ENCODE measurements around the gene MAP3K7. TPM values are rescaled to one million over a fixed set of nuclear protein-coding genes. Genes with fewer than 3 reads are reported as not detected.

MAP3K7 gene
- total RNA-seq, 1 donor from 2014 or later: 40.5 TPM

DNA sequence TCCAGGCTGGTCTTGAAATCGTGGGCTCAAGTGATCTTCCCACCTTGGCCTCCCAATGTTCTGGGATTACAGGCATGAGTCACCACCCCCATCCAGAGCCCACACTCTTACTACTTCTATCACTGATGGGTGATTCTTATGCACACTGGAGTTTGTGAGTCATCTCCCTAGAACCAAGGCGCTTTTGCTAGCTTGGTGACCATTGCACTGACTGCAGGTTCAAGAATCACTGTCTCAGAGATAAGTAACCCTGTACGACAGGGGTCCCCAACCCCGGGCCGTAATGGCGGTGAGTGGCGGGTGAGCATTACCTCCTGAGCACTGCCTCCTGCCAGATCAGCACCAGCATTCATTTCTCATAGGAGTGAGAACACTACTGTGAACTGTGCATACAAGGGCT, 118.8 kb downstream of the MAP3K7 start:
- no peak for TF ChIP-seq CTCF (IDR thresholded peaks at IDR 0.05; ENCODE audit: unreplicated experiment)
- Mint-ChIP-seq H3K4me1 (ENCODE audit: unreplicated experiment) (peaks cover 7% of the 10 kb centered on the region), H3K4me3 (ENCODE audit: unreplicated experiment) (no peak overlapping the region), H3K9me3 (ENCODE audit: unreplicated experiment) (no peaks in the 10 kb centered on the region), H3K27me3 (ENCODE audit: unreplicated experiment) (no peaks in the 10 kb centered on the region), H3K36me3 (ENCODE audit: low read depth, unreplicated experiment) (no peaks in the 10 kb centered on the region), H3K27ac (ENCODE audit: unreplicated experiment) (no peak overlapping the region)
- no peak for DNase-seq (ENCODE audit: low spot score)

- no peak for TF ChIP-seq CTCF (IDR thresholded peaks at IDR 0.05; ENCODE audit: unreplicated experiment)
- H3K4me3 Mint-ChIP-seq (ENCODE audit: unreplicated experiment): no peak overlapping the region
- H3K27ac Mint-ChIP-seq (ENCODE audit: unreplicated experiment): no peak overlapping the region
- no peak for DNase-seq (ENCODE audit: low spot score)
- H3K36me3 Mint-ChIP-seq (ENCODE audit: low read depth, unreplicated experiment): no peaks in the 10 kb centered on the region
- no peaks in the 10 kb centered on the region for H3K27me3 Mint-ChIP-seq (ENCODE audit: unreplicated experiment)
- no peaks in the 10 kb centered on the region for H3K9me3 Mint-ChIP-seq (ENCODE audit: unreplicated experiment)
- peaks cover 7% of the 10 kb centered on the region for H3K4me1 Mint-ChIP-seq (ENCODE audit: unreplicated experiment)
These were observed 119.3 kb downstream of the MAP3K7 start for GRCh38 chr6:90467546-90467945.

- no peaks in the 10 kb centered on the region for H3K9me3 Mint-ChIP-seq (ENCODE audit: unreplicated experiment)
- peaks cover 1% of the 10 kb centered on the region for H3K36me3 Mint-ChIP-seq (ENCODE audit: low read depth, unreplicated experiment)
- no peak overlapping the region for H3K27ac Mint-ChIP-seq (ENCODE audit: unreplicated experiment)
- no peaks in the 10 kb centered on the region for H3K27me3 Mint-ChIP-seq (ENCODE audit: unreplicated experiment)
- H3K4me1 Mint-ChIP-seq (ENCODE audit: unreplicated experiment): peaks cover 7% of the 10 kb centered on the region
- TF ChIP-seq CTCF (IDR thresholded peaks at IDR 0.05; ENCODE audit: unreplicated experiment): no peak
- DNase-seq (ENCODE audit: low spot score): no peak
- H3K4me3 Mint-ChIP-seq (ENCODE audit: unreplicated experiment): no peak overlapping the region
These were observed 120.5 kb downstream of the MAP3K7 start for GRCh38 chr6:90466154-90466940.

DNA sequence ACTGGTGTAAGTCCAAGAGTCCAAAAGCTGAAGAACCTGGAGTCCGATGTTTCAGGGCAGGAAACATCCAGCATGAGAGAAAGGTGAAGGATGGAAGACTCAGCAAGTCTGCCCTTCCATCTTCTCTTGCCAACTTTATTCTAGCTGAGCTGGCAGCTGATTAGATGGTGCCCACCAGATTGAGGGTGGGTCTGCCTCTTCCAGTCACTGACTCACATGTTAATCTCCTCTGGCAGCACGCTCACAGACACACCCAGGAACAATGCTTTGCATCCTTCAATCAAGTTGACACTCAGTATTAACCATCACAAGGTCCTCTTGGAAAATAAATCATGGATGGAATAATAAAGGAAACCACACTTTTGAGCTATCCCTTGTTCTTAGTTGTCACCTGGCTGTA, 121.2 kb downstream of the MAP3K7 start:
- H3K27ac Mint-ChIP-seq (ENCODE audit: unreplicated experiment): no peak overlapping the region
- H3K4me3 Mint-ChIP-seq (ENCODE audit: unreplicated experiment): no peak overlapping the region
- peaks cover 7% of the 10 kb centered on the region for H3K4me1 Mint-ChIP-seq (ENCODE audit: unreplicated experiment)
- H3K9me3 Mint-ChIP-seq (ENCODE audit: unreplicated experiment): no peaks in the 10 kb centered on the region
- peaks cover 4% of the 10 kb centered on the region for H3K36me3 Mint-ChIP-seq (ENCODE audit: low read depth, unreplicated experiment)
- H3K27me3 Mint-ChIP-seq (ENCODE audit: unreplicated experiment): peaks cover under 1% of the 10 kb centered on the region
- TF ChIP-seq CTCF (IDR thresholded peaks at IDR 0.05; ENCODE audit: unreplicated experiment): no peak
- DNase-seq (ENCODE audit: low spot score): no peak

DNA sequence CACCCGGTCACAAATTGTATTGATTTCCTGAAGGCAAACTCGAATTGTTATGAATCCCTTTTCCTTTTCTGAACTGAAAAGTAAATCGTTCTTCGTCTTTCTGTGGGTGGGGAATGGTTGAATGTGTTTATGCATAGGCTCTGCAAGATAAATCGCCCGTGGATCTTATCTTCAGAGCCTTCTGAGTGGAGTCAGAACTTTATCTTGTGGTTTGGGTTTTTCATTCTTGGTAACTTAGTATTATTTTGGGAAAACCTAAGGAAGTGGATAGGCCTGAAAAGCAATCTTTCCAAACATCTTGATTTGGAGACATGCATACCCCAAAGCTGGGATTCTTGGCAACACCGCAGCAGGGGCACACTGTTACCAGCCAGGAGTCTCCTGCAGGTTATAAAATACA, 122.4 kb downstream of the MAP3K7 start:
- TF ChIP-seq CTCF (IDR thresholded peaks at IDR 0.05; ENCODE audit: unreplicated experiment): no peak
- Mint-ChIP-seq H3K27ac (ENCODE audit: unreplicated experiment) (no peak overlapping the region), H3K27me3 (ENCODE audit: unreplicated experiment) (peaks cover 3% of the 10 kb centered on the region), H3K4me3 (ENCODE audit: unreplicated experiment) (no peak overlapping the region), H3K9me3 (ENCODE audit: unreplicated experiment) (no peaks in the 10 kb centered on the region), H3K36me3 (ENCODE audit: low read depth, unreplicated experiment) (peaks cover 4% of the 10 kb centered on the region), H3K4me1 (ENCODE audit: unreplicated experiment) (peaks cover 7% of the 10 kb centered on the region)
- no peak for DNase-seq (ENCODE audit: low spot score)
